ENCODE measurements around the gene ANKHD1.

- no peak for TF ChIP-seq POLR2A (IDR thresholded peaks at IDR 0.05; ENCODE audit: low read length)
- TF ChIP-seq GATA1 (IDR thresholded peaks at IDR 0.05; ENCODE audit: low read depth, low read length), result no peak
These were observed 41.5 kb upstream of the ANKHD1 start, which contains the start of gene SLC4A9 for GRCh38 chr5:140360101-140360500.

Measured in erythroblast (primary cell).